HG03342 (cell line): ENCODE data around the gene MAN1A1.

Source experiments
- ATAC-seq: cut with Tn5 transposase; IDR thresholded peaks from one replicate; pipeline ENCODE4 v1.9.1; 2021; ENCODE audit warnings: mild to moderate bottlenecking, moderate library complexity; ENCODE audit not compliant: unreplicated experiment

The MAN1A1 gene

GRCh38 chr6:119148825-119149525 lies 200.6 kb downstream of the MAN1A1 start:
- ATAC-seq: no peak

- ATAC-seq: no peak
Measured at GRCh38 chr6:119148098-119148824, 201.3 kb downstream of the MAN1A1 start.

GRCh38 chr6:119147101-119148053 lies 202.2 kb downstream of the MAN1A1 start:
- ATAC-seq: peak; percentile 99

- no peak for ATAC-seq
Measured at GRCh38 chr6:119145111-119145510, 204.4 kb downstream of the MAN1A1 start.

- ATAC-seq: no peak
Measured at GRCh38 chr6:119142637-119143036, 206.9 kb downstream of the MAN1A1 start.

- ATAC-seq: no peak
Measured at GRCh38 chr6:119142041-119142440, 207.5 kb downstream of the MAN1A1 start.

GRCh38 chr6:119140196-119141140 lies 209.1 kb downstream of the MAN1A1 start:
- no peak for ATAC-seq

- ATAC-seq: peak; percentile 71
Measured at GRCh38 chr6:119138906-119139541, 210.5 kb downstream of the MAN1A1 start.

GRCh38 chr6:119137194-119138072 lies 212.1 kb downstream of the MAN1A1 start:
- ATAC-seq: no peak

GRCh38 chr6:119134752-119135151 lies 214.8 kb downstream of the MAN1A1 start:
- no peak for ATAC-seq

GRCh38 chr6:119133400-119133799 lies 216.2 kb downstream of the MAN1A1 start:
- ATAC-seq: no peak

GRCh38 chr6:119132261-119132981 lies 217.1 kb downstream of the MAN1A1 start:
- no peak for ATAC-seq

- no peak for ATAC-seq
Measured at GRCh38 chr6:119129968-119130484, 219.5 kb downstream of the MAN1A1 start.

GRCh38 chr6:119129148-119129967 lies 220.2 kb downstream of the MAN1A1 start:
- peak; percentile 83 for ATAC-seq

GRCh38 chr6:119128252-119128912 lies 221.2 kb downstream of the MAN1A1 start:
- ATAC-seq: no peak

GRCh38 chr6:119127627-119128026 lies 221.9 kb downstream of the MAN1A1 start:
- no peak for ATAC-seq
